ENCODE measurements around the gene ILDR1. TPM values are rescaled to one million over a fixed set of nuclear protein-coding genes. Genes with fewer than 3 reads are reported as not detected.
"Not testable (repeated sequence)": the region's sequence is repeated elsewhere in the genome, so short reads cannot be mapped to it uniquely, and the experiment has no call there.

ILDR1 gene
- total RNA-seq, 6 experiments from 2014 or later, result 0.12 to 0.88 (median 0.33) TPM; not detected in 1

DNA sequence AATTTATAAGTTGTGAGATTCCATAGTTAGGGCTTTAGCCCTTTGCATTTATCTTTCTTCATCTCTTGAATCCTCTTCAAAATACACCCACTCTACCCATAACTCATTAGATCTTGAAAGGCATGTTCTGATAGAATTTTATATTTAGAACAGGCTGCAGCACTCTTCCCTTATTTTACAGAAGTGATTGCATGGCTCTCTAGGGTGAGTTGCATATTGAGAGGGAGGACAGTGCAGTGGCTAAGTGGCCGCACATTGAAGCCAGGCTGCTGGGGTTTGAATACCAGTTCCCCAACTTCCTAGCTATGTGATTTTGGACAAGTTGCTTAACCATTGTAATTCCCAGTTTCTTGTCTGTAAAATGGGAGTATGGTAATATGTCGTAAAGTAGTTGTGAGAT, 35.6 kb upstream of the ILDR1 start:
- Histone ChIP-seq H3K9me3 (no peaks in the 10 kb centered on the region), H3K27ac (no peak overlapping the region), H3K36me3 (no peaks in the 10 kb centered on the region), H3K4me1 (no peaks in the 10 kb centered on the region), H3K4me3 (no peak overlapping the region), H3K27me3 (no peaks in the 10 kb centered on the region)
- DNase-seq (no peak), ATAC-seq (peak in 2 of 4 donors; percentile 38 to 40)
- intact Hi-C loops (cut with DNase I), result no loop called here
- TF ChIP-seq CTCF (IDR thresholded peaks at IDR 0.05) (no peak), POLR2A (IDR thresholded peaks at IDR 0.05) (no peak)
- WGBS (ENCODE audit: insufficient coverage, low coverage, low lambda C conversion rate, missing lambda C conversion rate), result 81% methylated on average over 2 of the region's 2 CpGs

DNA sequence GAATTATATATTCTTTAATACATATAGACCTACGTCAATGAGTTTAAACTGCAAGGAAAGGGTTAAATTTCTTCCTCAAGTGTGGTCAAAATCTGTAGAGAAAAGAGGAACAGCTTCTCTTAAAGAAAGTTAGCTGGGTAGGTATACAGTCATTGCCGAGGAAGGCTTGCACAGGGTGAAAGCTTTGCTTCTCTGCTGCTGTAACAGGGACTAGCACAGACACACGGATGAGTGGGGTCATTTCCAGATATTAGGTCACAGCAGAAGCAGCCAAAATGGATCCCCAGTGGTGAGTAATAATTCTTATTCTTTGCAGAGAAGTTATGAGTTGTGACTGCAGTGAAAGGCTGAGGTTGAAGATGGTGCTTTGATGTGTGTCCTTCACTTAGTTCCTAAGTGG, 33.2 kb upstream of the ILDR1 start, which contains the start of gene CD86:
Gene CD86 (plus strand): TSS at position 148 of the 400 bp plus-strand sequence. CDS start 128 bp downstream, at position 276.
- H3K9me3 ChIP-seq, result no peaks in the 10 kb centered on the region
- no peaks in the 10 kb centered on the region for H3K4me1 ChIP-seq
- ATAC-seq (peak; percentile 26 to 51 (median 40)), DNase-seq (no peak)
- H3K27ac ChIP-seq, result peak within 1 kb of the TSS in 1 of 3 donors; percentile 14
- H3K36me3 ChIP-seq, result no peaks in the 10 kb centered on the region
- H3K4me3 ChIP-seq, result peak within 1 kb of the TSS in 2 of 3 donors; percentile 5 to 12
- TF ChIP-seq CTCF (IDR thresholded peaks at IDR 0.05), result no peak
- peak; percentile 65 for TF ChIP-seq POLR2A (IDR thresholded peaks at IDR 0.05)
- intact Hi-C loops (cut with DNase I), result no loop called here
- 35% methylated on average over 3 of the region's 3 CpGs for WGBS (ENCODE audit: insufficient coverage, low coverage, low lambda C conversion rate, missing lambda C conversion rate)
- no peaks in the 10 kb centered on the region for H3K27me3 ChIP-seq

DNA sequence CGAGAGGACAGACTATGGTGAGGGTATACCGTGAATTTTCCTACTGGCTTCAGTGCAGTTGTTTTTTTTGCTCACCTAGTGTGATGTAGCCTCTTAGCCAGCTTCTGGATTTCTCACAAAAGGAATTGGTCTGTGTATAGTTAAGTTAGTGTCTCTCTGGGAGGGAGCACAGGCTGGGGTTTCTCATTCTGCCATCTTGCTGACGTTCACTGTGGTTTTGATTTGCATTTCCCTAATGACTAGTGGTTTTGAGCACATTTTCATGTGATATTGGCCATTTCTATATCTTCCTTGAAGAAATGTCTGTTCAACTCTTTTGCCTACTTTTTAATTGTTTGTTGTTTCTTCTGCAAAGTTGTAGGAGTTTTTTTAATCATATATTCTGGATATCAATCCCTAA, 30.9 kb upstream of the ILDR1 start:
- intact Hi-C loops (cut with DNase I), result no loop called here
- Histone ChIP-seq H3K4me3 (no peak overlapping the region), H3K9me3 (no peaks in the 10 kb centered on the region), H3K4me1 (no peaks in the 10 kb centered on the region), H3K36me3 (no peaks in the 10 kb centered on the region), H3K27ac (no peak overlapping the region), H3K27me3 (no peaks in the 10 kb centered on the region)
- ATAC-seq (no peak), DNase-seq (no peak)
- WGBS (ENCODE audit: insufficient coverage, low coverage, low lambda C conversion rate, missing lambda C conversion rate), result 80% methylated on average over 3 of the region's 3 CpGs
- TF ChIP-seq CTCF (IDR thresholded peaks at IDR 0.05) (no peak), POLR2A (IDR thresholded peaks at IDR 0.05) (no peak)

DNA sequence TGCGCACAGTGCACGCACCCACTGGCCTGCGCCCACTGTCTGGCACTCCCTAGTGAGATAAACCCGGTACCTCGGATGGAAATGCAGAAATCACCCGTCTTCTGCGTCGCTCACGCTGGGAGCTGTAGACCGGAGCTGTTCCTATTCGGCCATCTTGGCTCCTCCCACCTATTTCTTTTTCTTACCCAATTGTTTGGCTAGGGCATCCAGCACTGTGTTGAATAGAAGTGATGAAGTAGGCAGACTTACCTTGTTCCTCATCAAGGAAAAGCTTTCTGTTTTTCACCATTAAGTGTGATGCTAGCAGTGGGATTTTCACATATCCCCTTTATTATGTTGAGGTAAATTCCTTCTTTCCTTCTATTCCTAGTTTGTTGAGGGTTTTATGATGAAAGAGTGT, 25.7 kb upstream of the ILDR1 start:
- intact Hi-C loops (cut with DNase I); H3K36me3 ChIP-seq; DNase-seq; H3K27me3 ChIP-seq; H3K9me3 ChIP-seq; H3K4me1 ChIP-seq; H3K27ac ChIP-seq; ATAC-seq; H3K4me3 ChIP-seq: not testable (repeated sequence)
- 81% methylated on average over 2 of the region's 11 CpGs for WGBS (ENCODE audit: insufficient coverage, low coverage, low lambda C conversion rate, missing lambda C conversion rate)

GRCh38 chr3:122047296-122047695, 25.2 kb upstream of the ILDR1 start:
- H3K27me3 ChIP-seq; H3K4me3 ChIP-seq; H3K4me1 ChIP-seq; H3K36me3 ChIP-seq; ATAC-seq; H3K9me3 ChIP-seq; intact Hi-C loops (cut with DNase I); H3K27ac ChIP-seq; DNase-seq: not testable (repeated sequence)
- 73% methylated on average over 3 of the region's 16 CpGs for WGBS (ENCODE audit: insufficient coverage, low coverage, low lambda C conversion rate, missing lambda C conversion rate)

GRCh38 chr3:122033023-122033422, 11.0 kb upstream of the ILDR1 start:
- Histone ChIP-seq H3K4me3 (no peak overlapping the region), H3K4me1 (no peaks in the 10 kb centered on the region), H3K9me3 (no peaks in the 10 kb centered on the region), H3K27ac (no peak overlapping the region), H3K36me3 (no peaks in the 10 kb centered on the region), H3K27me3 (no peaks in the 10 kb centered on the region)
- intact Hi-C loops (cut with DNase I), result no loop called here
- no peak for TF ChIP-seq CTCF (IDR thresholded peaks at IDR 0.05)
- no peak for TF ChIP-seq POLR2A (IDR thresholded peaks at IDR 0.05)
- ATAC-seq (no peak), DNase-seq (no peak)
- WGBS (ENCODE audit: insufficient coverage, low coverage, low lambda C conversion rate, missing lambda C conversion rate), result 80% methylated on average over 1 of the region's 1 CpG
